Left lung (tissue), 10 donors: ENCODE measurements around the gene AFG3L2. TPM values are rescaled to one million over a fixed set of nuclear protein-coding genes. Genes with fewer than 3 reads are reported as not detected.
A peak's percentile ranks its signal among the peaks of the same experiment; 100 is the strongest.

Experiments used
- ATAC-seq: fragments of 200-7000 bp; cut with Tn5 transposase; one replicate; pipeline ENCODE4 v1.9.1; 2020; ENCODE audit warnings: moderate library complexity
- DNase-seq, 4 donors: peaks; one replicate each; pipeline ENCODE4 v3.0.0-alpha.2; 2013 to 2020
- H3K27ac ChIP-seq, 2 donors: fragments of 200-600 bp; sonication (generic) in 1 of 2; one replicate each; pipeline versions ENCODE4 v1.5.0 to v1.8.0; 2020 to 2021
- H3K27me3 ChIP-seq, 2 donors: fragments of 200-600 bp; sonication (generic) in 1 of 2; one replicate each; pipeline versions ENCODE4 v1.5.0 to v1.8.0; 2020 to 2021
- H3K36me3 ChIP-seq, 2 donors: fragments of 200-600 bp; sonication (generic) in 1 of 2; one replicate each; pipeline versions ENCODE4 v1.5.0 to v1.8.0; 2020 to 2021
- H3K4me1 ChIP-seq, 2 donors: fragments of 200-600 bp; one replicate each; pipeline ENCODE4 v1.8.0; 2021
- H3K4me3 ChIP-seq, 2 donors: fragments of 200-600 bp; sonication (generic) in 1 of 2; one replicate each; pipeline versions ENCODE4 v1.5.0 to v1.8.0; 2020 to 2021; ENCODE audit warnings: mild to moderate bottlenecking in 1 of 2
- H3K9me3 ChIP-seq, 2 donors: fragments of 200-600 bp; sonication (generic) in 1 of 2; one replicate each; pipeline versions ENCODE4 v1.5.0 to v1.8.0; 2020 to 2021
- intact Hi-C, 2 donors: fragments of 100-400 bp; cut with DNase I; formaldehyde crosslinking; loops; one replicate each; pipeline versions ENCODE4 v1.11.2 to v1.14.2; 2022
- polyA plus RNA-seq, 6 donors: library from polyadenylated mRNA; unstranded; fragments of 120-200 nt; gene quantifications; one replicate each; pipeline ENCODE4 v1.2.1, GENCODE V29; 2013; ENCODE audit not compliant: insufficient read length in 6 of 6
- total RNA-seq, 2 donors: library from RNA; stranded (reverse); fragmentation: NEBNext Ultra II Directional; extraction: Animal tissue kit (Norgen Biotek cat#: 25700); gene quantifications; one replicate each; pipeline ENCODE4 v1.2.1, GENCODE V29; 2021
- TF ChIP-seq, protein P1 (sequence below), 2 donors: fragments of 200-600 bp; sonication (generic) in 1 of 2; IDR thresholded peaks; one replicate each; pipeline versions ENCODE4 v1.5.0 to v1.8.0; 2021; ENCODE audit warnings: antibody characterized with exemption in 2 of 2
- donor health status: DM: no; HTN: yes; CAD: no.
- donor health status: DM: no; HTN: no; CAD: no.

The AFG3L2 gene
- total and polyA plus RNA-seq, 8 donors: 30.3 to 48.4 (median 43.9) TPM

DNA sequence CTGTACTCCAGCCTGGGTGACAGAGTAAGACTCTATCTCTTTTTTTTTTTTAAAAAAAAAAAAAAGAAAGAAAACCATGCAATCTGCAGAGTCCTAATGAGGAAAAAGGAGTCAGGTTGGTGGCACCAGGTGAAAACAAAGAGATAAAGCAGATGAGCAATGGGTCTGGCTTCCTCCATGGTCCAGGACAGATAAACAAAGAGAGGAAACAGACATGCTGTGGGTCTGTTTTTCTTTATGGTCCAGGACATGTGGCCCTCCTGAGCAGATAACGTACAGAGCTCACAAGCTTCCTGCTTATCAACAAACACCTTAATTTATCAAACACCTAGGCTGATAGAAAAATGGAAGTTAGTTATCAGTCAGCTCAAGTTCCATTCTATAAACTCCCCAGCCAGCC lies 93.4 kb downstream of the AFG3L2 start:
- no peaks in the 10 kb centered on the region for H3K36me3 ChIP-seq
- intact Hi-C loops: no loop called here
- H3K27me3 ChIP-seq: peaks cover 0 to 36% of the 10 kb centered on the region in 2 donors
- no peak overlapping the region for H3K27ac ChIP-seq
- H3K9me3 ChIP-seq: no peaks in the 10 kb centered on the region
- ATAC-seq (no peak), DNase-seq (no peak)
- peaks cover 4 to 18% of the 10 kb centered on the region in 2 donors for H3K4me1 ChIP-seq
- no peak overlapping the region for H3K4me3 ChIP-seq
- TF ChIP-seq, protein P1, sequence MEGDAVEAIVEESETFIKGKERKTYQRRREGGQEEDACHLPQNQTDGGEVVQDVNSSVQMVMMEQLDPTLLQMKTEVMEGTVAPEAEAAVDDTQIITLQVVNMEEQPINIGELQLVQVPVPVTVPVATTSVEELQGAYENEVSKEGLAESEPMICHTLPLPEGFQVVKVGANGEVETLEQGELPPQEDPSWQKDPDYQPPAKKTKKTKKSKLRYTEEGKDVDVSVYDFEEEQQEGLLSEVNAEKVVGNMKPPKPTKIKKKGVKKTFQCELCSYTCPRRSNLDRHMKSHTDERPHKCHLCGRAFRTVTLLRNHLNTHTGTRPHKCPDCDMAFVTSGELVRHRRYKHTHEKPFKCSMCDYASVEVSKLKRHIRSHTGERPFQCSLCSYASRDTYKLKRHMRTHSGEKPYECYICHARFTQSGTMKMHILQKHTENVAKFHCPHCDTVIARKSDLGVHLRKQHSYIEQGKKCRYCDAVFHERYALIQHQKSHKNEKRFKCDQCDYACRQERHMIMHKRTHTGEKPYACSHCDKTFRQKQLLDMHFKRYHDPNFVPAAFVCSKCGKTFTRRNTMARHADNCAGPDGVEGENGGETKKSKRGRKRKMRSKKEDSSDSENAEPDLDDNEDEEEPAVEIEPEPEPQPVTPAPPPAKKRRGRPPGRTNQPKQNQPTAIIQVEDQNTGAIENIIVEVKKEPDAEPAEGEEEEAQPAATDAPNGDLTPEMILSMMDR (IDR thresholded peaks at IDR 0.05): no peak

DNA sequence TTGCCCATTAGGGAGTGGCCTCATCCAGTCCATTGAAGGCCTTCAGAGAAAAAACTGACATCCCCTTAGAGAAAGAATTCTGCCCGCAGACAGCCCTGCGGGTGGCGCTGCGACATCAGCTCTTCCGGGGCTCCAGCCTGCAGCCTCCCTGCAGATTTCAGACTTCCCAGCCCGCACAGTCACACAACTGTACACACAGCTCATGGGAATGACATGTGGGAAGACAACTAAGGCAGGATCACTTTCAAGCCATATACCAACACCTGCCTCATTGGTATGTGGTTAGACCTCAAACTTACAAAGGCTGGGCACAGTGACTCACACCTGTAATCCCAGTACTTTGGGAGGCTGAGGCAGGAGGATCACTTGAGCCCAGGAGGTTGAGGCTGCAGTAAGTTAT lies 93.8 kb downstream of the AFG3L2 start:
- Histone ChIP-seq H3K27ac (no peak overlapping the region), H3K36me3 (no peaks in the 10 kb centered on the region), H3K4me1 (peaks cover 1 to 18% of the 10 kb centered on the region in 2 donors), H3K4me3 (no peak overlapping the region), H3K9me3 (no peaks in the 10 kb centered on the region), H3K27me3 (peaks cover 0 to 31% of the 10 kb centered on the region in 2 donors)
- ATAC-seq (no peak), DNase-seq (no peak)
- TF ChIP-seq, protein P1 (IDR thresholded peaks at IDR 0.05): no peak
- intact Hi-C loops: no loop called here

DNA sequence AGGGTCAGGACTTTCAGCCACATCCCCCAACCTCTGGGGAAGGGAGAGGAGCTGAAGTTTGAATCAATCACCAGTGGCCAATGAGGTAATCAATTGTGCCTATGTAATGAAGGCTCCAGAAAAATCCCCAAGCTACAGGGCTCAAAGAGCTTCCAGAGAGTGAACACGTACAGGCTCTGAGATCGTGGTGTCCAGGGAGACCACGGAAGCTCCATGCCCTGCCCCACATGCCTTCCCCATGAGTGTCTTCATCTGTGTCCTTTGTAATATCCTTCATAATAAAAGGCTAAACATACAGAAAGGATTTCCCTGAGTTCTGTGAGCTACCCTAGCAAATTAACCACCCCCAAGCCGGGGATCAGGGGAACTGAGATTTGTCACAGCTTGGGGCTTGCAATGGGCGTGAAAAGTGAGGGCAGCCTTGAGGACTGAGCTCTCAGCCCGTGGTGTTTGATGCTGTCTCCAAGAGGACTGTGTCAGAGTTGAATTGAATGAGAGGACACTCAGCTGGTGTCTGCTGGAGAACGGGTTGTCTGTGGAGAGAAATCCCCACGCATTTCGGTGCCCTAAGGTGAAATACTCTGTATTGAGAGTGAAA lies 94.5 kb downstream of the AFG3L2 start:
- Histone ChIP-seq H3K36me3 (no peaks in the 10 kb centered on the region), H3K27ac (no peak overlapping the region), H3K4me3 (no peak overlapping the region), H3K4me1 (peaks cover 0 to 17% of the 10 kb centered on the region in 2 donors), H3K27me3 (peaks cover 0 to 24% of the 10 kb centered on the region in 2 donors), H3K9me3 (no peaks in the 10 kb centered on the region)
- intact Hi-C loops: no loop called here
- TF ChIP-seq, protein P1 (IDR thresholded peaks at IDR 0.05): no peak
- no peak for DNase-seq
- no peak for ATAC-seq

DNA sequence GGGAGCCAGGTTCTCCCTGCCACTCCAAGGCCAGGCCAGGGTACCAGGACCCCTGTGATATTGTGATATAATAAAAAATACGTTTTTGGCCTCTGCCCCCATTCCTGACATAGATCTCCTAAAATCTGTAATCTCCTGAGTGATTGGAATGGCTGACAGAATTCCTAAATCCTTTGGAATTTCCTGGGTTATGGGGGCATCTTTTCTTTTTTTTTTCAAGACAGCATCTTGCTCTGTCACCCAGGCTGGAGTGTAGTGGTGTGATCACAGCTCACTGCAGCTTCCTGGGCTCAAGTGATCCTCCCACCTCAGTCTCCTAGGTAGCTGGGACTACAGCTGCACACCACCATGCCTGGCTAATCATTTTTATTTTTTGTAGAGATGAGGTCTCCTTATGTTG lies 95.2 kb downstream of the AFG3L2 start:
- Histone ChIP-seq H3K4me3 (no peak overlapping the region), H3K9me3 (no peaks in the 10 kb centered on the region), H3K27ac (no peak overlapping the region), H3K36me3 (no peaks in the 10 kb centered on the region), H3K27me3 (peaks cover 0 to 17% of the 10 kb centered on the region in 2 donors), H3K4me1 (peaks cover 0 to 12% of the 10 kb centered on the region in 2 donors)
- no peak for ATAC-seq
- DNase-seq: no peak
- TF ChIP-seq, protein P1 (IDR thresholded peaks at IDR 0.05): no peak
- intact Hi-C loops: no loop called here

DNA sequence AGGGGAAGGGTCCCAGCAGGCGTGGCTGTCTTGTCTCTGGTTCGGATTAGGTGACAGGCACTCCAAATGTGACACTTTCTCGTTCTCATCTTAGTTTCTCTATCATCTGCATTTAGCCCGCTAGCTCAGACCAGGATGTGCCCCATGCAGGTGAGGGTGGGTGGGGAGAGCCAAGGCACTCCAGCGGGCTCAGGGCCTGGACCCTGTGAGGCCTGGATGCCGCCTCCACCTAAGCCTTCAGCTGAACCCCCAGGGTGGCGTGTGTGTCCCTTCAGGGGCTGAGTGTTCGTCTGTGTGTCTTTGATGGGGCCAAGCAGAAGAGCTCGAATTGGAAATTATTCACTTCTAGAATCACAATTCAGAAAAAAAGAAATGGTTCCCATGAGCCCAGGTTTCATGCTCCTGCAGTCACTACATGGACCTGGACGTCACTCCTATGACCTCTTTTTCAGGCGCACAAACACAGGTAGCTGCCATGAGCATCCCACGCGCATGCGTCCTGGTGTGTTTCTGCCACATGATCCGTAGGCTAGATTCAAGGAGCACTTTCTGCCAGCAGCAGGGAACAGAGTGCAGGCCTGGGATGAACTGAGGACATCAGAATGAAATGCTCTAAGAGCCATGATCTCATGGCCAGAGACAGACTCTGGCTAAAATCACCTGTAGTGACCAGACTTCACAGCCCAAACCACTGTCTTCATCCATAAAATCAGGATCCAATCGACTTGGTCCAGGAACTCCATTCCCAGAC lies 97.1 kb downstream of the AFG3L2 start:
- ATAC-seq (no peak), DNase-seq (no peak)
- intact Hi-C loops: no loop called here
- H3K27ac ChIP-seq: peak overlapping the region; percentile 80 to 91
- no peaks in the 10 kb centered on the region for H3K36me3 ChIP-seq
- H3K4me3 ChIP-seq: no peak overlapping the region
- TF ChIP-seq, protein P1 (IDR thresholded peaks at IDR 0.05): no peak
- peaks cover 0 to 12% of the 10 kb centered on the region in 2 donors for H3K4me1 ChIP-seq
- H3K9me3 ChIP-seq: no peaks in the 10 kb centered on the region
- no peaks in the 10 kb centered on the region for H3K27me3 ChIP-seq
